ENCODE data around the gene XKR7. TPM values are rescaled to one million over a fixed set of nuclear protein-coding genes. Genes with fewer than 3 reads are reported as not detected.

XKR7 gene
- polyA plus RNA-seq, 1 donor (not counting 4 experiments of a cell fraction or from before 2014, with no cell fraction given) = not detected

- FAIRE-seq (no peak), DNase-seq (ENCODE audit: low read depth, low spot score) (no peak)
- no peaks in the 10 kb centered on the region for H4K20me1 ChIP-seq (ENCODE audit: control insufficient read depth, extremely low read depth, insufficient read depth, low read length)
- H3K9me1 ChIP-seq (ENCODE audit: control insufficient read depth, extremely low read depth, insufficient read depth, low read length) = no peaks in the 10 kb centered on the region
- peaks cover 3% of the 10 kb centered on the region for H3K4me1 ChIP-seq (ENCODE audit: control insufficient read depth, extremely low read depth, insufficient read depth, low read length)
- H3K36me3 ChIP-seq (ENCODE audit: control insufficient read depth in 2 of 2, extremely low read depth in 1 of 2, insufficient read depth in 2 of 2, low read length in 2 of 2) = no peaks in the 10 kb centered on the region
- no peak overlapping the region for H3K4me2 ChIP-seq (ENCODE audit: control insufficient read depth, extremely low read depth, insufficient read depth, low read depth, low read length)
- no peak overlapping the region for H2AFZ ChIP-seq (ENCODE audit: control insufficient read depth, low read length)
- dilution Hi-C loops (cut with MboI; ENCODE audit: extremely low pct_ligation_motif_present, low sequenced_read_pairs) = no loop called here
- no peak overlapping the region for H3K27ac ChIP-seq (ENCODE audit: control insufficient read depth, insufficient read depth, low read length)
- H3K79me2 ChIP-seq (ENCODE audit: control insufficient read depth, insufficient read depth, low read length) = no peaks in the 10 kb centered on the region
- peaks cover 32% of the 10 kb centered on the region for H3K27me3 ChIP-seq (ENCODE audit: control insufficient read depth, extremely low read depth, insufficient read depth, low read length)
- no peak overlapping the region for H3K4me3 ChIP-seq (ENCODE audit: control insufficient read depth in 2 of 3, extremely low read depth in 1 of 3, insufficient read depth in 2 of 3, low read depth in 1 of 3, low read length in 3 of 3)
- no peaks in the 10 kb centered on the region for H3K9me3 ChIP-seq (ENCODE audit: control insufficient read depth, low read depth, low read length)
- H3K9ac ChIP-seq (ENCODE audit: control insufficient read depth, extremely low read depth, insufficient read depth, low read length) = no peak overlapping the region
- TF ChIP-seq EZH2 (IDR thresholded peaks at IDR 0.05; ENCODE audit: low read length) = no peak
These were observed 68.3 kb downstream of the XKR7 start for GRCh38 chr20:32036252-32036651.

GRCh38 chr20:32036716-32037485, 69.0 kb downstream of the XKR7 start:
- TF ChIP-seq CTCF (optimal IDR thresholded peaks at IDR 0.05 in 1 of 3, IDR thresholded peaks at IDR 0.05 in 1 of 3, conservative IDR thresholded peaks at IDR 0.05 in 1 of 3; ENCODE audit: extremely low read depth in 1 of 3, insufficient read depth in 2 of 3, low read length in 3 of 3) (no peak), EZH2 (IDR thresholded peaks at IDR 0.05; ENCODE audit: low read length) (no peak)
- dilution Hi-C loops (cut with MboI; ENCODE audit: extremely low pct_ligation_motif_present, low sequenced_read_pairs) = no loop called here
- Histone ChIP-seq H3K4me1 (ENCODE audit: control insufficient read depth, extremely low read depth, insufficient read depth, low read length) (peaks cover 3% of the 10 kb centered on the region), H3K27ac (ENCODE audit: control insufficient read depth, insufficient read depth, low read length) (no peak overlapping the region), H3K79me2 (ENCODE audit: control insufficient read depth, insufficient read depth, low read length) (no peaks in the 10 kb centered on the region), H2AFZ (ENCODE audit: control insufficient read depth, low read length) (no peak overlapping the region), H3K4me3 (ENCODE audit: control insufficient read depth in 2 of 3, extremely low read depth in 1 of 3, insufficient read depth in 2 of 3, low read depth in 1 of 3, low read length in 3 of 3) (no peak overlapping the region), H3K4me2 (ENCODE audit: control insufficient read depth, extremely low read depth, insufficient read depth, low read depth, low read length) (no peak overlapping the region), H3K9me3 (ENCODE audit: control insufficient read depth, low read depth, low read length) (no peaks in the 10 kb centered on the region), H3K27me3 (ENCODE audit: control insufficient read depth, extremely low read depth, insufficient read depth, low read length) (peaks cover 26% of the 10 kb centered on the region), H3K9me1 (ENCODE audit: control insufficient read depth, extremely low read depth, insufficient read depth, low read length) (no peaks in the 10 kb centered on the region), H4K20me1 (ENCODE audit: control insufficient read depth, extremely low read depth, insufficient read depth, low read length) (no peaks in the 10 kb centered on the region), H3K36me3 (ENCODE audit: control insufficient read depth in 2 of 2, extremely low read depth in 1 of 2, insufficient read depth in 2 of 2, low read length in 2 of 2) (no peaks in the 10 kb centered on the region), H3K9ac (ENCODE audit: control insufficient read depth, extremely low read depth, insufficient read depth, low read length) (no peak overlapping the region)
- FAIRE-seq (no peak), DNase-seq (ENCODE audit: low read depth, low spot score) (no peak)

All from keratinocyte (primary cell).